HG03469 (cell line): ENCODE measurements around the gene SND1.

Experiments used
- ATAC-seq: cut with Tn5 transposase; IDR thresholded peaks from one replicate; pipeline ENCODE4 v1.9.1; 2021; ENCODE audit warnings: mild to moderate bottlenecking, moderate library complexity, moderate number of reproducible peaks; ENCODE audit not compliant: unreplicated experiment

Gene SND1

DNA sequence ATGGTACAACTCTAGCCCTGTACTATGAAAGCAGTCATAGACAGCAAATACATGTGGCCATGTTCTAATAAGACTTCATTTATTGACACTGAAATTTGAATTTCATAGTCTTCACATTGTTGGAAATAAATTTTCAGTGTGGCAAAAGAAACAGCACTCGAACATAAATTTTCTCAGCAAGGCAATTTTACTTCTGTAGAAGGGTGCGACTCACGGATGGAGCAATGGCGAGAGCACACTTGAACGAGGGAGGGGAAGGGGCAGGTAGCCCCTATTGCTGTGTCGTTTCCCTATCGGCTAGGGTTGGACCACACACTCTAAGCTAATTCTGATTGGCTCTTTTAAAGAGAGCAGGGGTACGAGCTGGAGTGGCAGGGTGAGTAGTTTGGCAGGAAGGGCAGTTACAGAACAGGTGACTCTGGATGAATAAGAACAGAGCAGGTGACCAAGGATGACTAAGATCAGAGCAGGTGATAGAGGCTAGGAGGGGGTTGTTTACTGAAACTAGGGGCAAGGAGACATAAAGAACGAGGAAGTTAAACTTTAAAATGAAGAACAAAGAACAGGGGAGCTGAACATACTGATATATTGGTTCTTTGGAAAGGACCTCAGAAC is 327.2 kb downstream of the SND1 start:
- no peak for ATAC-seq

- ATAC-seq: no peak
These were observed 327.7 kb downstream of the SND1 start for GRCh38 chr7:127979728-127980126.

- ATAC-seq: no peak
These were observed 328.9 kb downstream of the SND1 start for GRCh38 chr7:127980901-127981300.

DNA sequence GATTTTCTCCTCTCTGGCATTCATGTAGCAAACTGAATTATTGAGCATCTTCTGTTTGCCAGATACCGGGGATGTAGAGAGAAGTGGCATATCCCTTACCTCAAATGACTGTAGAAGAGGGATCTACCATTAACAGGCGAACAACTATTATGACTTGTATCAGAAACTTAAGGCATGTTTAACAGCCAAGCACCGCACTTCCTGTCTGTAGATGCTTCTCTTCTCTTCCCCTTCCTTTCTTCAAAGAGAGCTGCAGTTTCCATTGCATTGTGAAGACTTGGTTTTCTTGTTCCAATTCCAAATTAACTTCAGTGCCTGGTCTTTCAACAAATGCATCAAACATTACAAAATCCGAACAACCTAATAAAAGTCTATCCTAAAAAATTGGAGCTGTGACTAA is 330.0 kb downstream of the SND1 start:
- no peak for ATAC-seq

- no peak for ATAC-seq
These were observed 331.9 kb downstream of the SND1 start for GRCh38 chr7:127983804-127984332.

- ATAC-seq: no peak
These were observed 334.9 kb downstream of the SND1 start for GRCh38 chr7:127986581-127987521.

GRCh38 chr7:127988751-127989150 is 336.8 kb downstream of the SND1 start:
- no peak for ATAC-seq

DNA sequence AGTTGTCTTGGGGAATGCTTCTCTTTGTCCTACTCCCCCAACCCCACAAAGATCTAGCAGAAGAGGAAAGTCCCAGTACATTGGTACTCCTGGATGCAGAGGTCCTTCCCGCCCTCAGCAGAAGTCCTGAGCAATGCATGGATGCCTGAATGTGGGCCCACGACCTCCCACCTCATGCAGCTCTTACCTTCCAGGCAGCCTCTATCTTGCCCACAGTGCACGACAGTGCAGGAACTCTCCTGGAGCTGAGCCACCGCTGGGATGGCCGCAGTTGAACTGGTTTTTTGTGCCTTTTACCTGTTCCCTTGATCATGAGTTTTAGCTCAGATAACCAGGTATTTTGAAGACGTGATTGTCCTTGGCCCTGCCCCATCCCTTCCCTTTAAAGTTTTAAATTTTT is 341.3 kb downstream of the SND1 start:
- no peak for ATAC-seq

DNA sequence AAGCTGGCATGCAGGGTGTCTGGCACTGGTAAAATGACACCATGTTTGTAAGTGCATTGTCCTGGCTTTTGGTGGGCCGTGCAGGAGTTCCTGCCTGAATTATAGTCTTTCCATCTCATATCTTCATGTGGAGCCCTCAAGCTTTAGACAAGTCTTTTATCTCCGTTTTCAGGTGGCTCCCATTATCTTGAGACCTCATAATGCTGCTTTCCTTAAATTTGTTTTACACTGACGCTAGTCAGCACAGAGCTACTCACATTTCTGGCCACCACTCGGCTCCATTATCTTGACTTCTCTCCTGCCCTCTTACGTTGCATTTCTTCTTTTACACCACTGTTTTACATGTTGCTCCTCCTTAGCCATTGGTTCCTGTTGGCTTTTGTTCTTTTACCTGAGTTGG is 342.0 kb downstream of the SND1 start:
- no peak for ATAC-seq

- no peak for ATAC-seq
These were observed 343.3 kb downstream of the SND1 start for GRCh38 chr7:127995156-127995880.

- ATAC-seq: no peak
These were observed 343.9 kb downstream of the SND1 start for GRCh38 chr7:127995881-127996215.

DNA sequence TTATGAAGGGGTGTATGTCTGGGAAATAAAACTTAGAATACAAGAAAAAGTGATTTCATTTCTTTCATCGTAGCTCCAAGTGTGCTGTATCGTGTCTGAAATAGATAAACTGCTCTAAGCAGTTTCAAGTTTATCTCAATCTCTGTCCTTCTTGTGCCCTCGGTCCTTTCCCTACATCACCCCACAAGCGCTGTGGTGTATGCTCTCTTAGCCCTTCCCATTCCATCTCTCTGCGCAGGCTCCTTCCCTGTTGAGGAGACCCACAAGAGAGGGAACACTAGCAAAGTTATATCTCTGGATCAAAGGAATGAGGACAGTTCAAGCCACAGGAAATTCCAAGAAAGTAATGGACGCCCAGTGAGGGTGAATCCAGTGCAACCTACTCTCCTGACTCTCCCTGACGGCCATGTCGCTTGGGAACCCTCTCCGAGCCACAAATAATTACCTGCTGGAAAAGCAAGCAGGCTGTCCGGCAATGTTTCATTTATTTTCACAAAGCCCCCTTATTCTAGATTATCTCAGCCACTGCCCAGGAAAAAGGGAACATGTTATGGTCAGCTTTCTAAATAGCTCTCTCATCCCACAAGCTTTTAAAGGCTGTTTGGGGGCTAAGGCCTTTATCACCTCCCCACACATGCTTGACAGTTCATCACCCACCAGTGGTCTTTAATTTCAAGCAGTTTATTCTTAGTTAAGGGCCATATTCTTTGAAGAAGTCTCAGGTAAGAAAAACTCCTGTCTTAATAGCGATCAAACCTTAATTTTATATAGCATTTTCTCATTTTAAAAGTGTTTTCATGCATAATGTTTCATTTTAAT is 344.5 kb downstream of the SND1 start:
- no peak for ATAC-seq

GRCh38 chr7:127997226-127997922 is 345.4 kb downstream of the SND1 start:
- ATAC-seq: no peak

GRCh38 chr7:127998671-127999070 is 346.7 kb downstream of the SND1 start:
- ATAC-seq: no peak

DNA sequence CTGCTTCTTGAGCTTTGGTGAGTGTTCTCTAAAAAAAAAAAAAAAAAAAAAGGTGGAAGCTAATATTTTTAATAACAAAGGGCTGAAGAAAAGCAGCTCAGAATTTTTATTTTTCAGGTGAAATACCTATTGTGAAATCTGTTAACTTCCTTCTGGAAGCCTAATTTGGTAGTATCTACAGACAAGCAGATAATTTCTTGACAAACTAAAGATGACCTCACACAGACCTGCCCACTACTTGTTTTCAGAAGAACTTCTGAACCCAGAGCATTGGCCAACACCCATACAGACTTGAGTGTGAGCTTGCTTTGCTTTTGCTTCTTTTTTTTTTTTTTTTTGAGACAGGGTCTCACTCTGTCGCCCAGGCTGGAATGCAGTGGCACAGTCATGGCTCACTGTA is 348.1 kb downstream of the SND1 start:
- no peak for ATAC-seq

DNA sequence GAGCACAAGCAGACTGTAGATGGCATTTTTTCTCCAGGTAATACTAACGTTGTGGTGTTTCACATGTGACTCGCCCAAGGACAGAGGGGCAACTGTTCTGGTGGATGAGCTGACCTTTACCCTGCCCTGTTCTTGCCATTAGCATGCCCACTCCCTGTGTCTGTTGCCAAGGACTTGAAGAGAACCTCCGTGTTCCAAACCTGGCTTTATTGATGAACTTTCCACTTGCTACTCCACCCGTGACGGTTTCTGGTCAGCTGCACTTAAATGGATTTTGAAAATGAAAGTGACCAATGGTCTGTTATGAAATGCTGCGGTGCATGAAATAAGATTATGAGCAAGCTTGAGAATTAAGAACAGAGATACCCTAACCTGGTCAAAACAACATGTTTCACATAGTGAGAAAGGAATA is 348.9 kb downstream of the SND1 start:
- ATAC-seq: no peak

DNA sequence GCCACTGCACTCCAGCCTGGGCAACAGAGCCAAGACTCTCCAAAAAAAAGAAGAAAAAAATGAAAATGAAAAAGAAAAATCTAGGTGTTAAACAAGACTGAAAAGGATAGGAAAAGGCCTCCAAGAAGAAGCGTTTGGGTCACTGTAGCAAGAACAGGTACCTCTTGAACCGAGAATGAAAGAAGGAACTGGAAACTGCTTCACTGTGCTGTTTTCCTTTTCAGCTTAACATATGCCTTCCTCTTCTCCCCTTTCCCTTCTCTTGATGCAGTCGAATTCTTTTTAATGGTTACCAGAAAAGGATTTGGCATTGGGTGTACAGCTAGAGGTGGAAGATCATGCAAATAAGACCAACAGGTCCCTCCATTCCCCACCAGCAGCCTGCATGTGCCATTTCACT is 351.2 kb downstream of the SND1 start:
- ATAC-seq: no peak

- no peak for ATAC-seq
These were observed 351.8 kb downstream of the SND1 start for GRCh38 chr7:128003787-128004186.

GRCh38 chr7:128004623-128005022 is 352.6 kb downstream of the SND1 start:
- no peak for ATAC-seq

GRCh38 chr7:128005117-128005516 is 353.1 kb downstream of the SND1 start:
- no peak for ATAC-seq
